T-helper 2 cell treated with Interferon-gamma antibody and Interleukin-4, amounts not matched to agents 100 ng/mL and 5 ng/mL, for 36 hours (primary cell): ENCODE measurements around the gene NCDN. TPM values are rescaled to one million over a fixed set of nuclear protein-coding genes. Genes with fewer than 3 reads are reported as not detected.
"Not testable (repeated sequence)": the region's sequence is repeated elsewhere in the genome, so short reads cannot be mapped to it uniquely, and the experiment has no call there.

ENCODE experiments used
- intact Hi-C: fragments of 100-400 bp; cut with micrococcal nuclease; formaldehyde crosslinking; loops from one replicate; pipeline ENCODE4 v1.15.1; 2023
- total RNA-seq: library from RNA; stranded (reverse); gene quantifications from 2 replicates; pipeline ENCODE4 v1.2.3, GENCODE V29; 2022

NCDN gene
- total RNA-seq, 1 donor from 2014 or later: 26.9 TPM

DNA sequence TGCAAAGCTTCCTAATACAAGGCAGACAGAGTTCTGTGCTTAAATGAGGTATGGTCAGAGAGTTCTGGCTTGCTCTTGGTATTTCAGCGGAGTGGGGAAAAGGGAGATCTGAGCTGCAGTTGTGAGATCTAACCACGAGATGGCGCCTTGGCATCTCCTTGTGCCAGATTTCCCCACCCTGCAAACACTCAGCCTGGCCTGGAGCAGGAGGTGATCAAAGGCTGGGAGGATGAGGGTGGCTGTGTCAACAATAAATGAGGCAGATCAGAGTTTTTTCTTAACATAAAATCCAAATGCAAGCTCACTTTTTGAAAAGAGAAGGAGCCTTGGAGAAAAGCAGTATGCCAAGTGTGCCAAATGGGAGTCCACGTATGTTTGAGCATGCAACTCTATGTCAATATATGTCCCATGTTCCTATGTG, 11.4 kb downstream of the NCDN start:
- intact Hi-C loops: loop anchor here (1.0 kb wide), 3 partner anchors 146 to 205 kb away; no protein-coding TSS in a partner anchor

DNA sequence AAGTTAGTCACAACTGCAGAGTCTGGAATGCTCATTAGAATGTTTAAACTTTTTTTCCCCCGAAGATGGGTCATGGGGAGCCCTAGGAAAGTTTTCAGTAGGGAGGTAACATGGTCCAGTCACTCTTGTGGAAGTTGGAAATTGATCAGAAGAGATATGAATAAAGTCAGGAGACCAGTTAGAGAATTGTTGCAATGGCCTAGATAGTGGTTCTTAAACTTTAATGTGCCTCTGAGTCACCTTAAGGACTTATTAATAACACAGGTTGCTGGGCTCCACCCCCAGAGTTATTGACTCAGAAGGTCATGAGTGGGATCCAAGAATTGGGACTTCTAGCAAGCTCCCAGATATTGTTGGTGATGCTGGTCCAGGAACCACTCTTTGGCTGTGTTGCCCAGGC, 12.3 kb downstream of the NCDN start:
- intact Hi-C loops: loop anchor here (1.0 kb wide), 3 partner anchors 145 to 204 kb away; no protein-coding TSS in a partner anchor

- intact Hi-C loops: no loop called here
These were observed 13.1 kb downstream of the NCDN start for GRCh38 chr1:35570589-35571137.

DNA sequence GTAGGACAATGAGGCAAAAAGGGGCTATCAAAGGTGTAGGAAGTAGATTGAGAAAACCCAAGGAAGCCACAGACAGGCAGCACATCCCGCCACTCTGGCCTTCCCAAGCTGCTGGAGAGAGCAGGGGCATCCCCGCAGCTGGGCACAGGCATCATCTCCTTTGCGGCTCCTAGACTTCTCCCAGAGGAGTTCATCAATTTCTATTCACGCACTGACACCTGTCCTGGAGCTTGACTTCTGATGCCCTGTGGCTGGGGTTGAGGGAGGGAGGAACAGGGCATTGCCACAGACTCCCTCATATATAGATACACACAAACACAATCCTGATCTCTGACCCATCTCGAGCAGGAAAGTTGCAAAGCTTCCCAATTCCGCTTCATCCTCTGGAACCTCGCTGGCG, 13.7 kb downstream of the NCDN start:
- intact Hi-C loops: no loop called here

DNA sequence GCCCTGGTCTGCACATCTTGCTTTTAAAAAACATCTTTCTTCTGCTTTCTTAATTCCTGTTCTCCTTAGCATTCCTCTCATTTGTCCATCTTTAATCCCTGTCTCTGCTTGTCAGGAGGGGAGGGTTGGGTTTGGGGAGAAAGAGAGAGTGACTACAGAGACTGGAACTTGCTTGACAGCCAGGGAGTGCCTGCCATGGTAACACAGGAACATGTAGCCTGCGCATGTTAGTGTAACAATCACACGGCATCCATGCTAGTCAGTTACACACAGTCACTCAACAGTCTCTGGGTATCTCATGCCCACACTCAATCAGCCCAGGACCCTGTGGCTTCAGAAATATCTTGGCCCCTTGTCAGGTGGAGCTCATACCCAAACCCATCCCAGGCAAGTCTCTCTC, 14.7 kb downstream of the NCDN start:
- intact Hi-C loops: no loop called here

GRCh38 chr1:35573198-35574124, 15.9 kb downstream of the NCDN start, which contains the start of gene TFAP2E:
TFAP2E (plus strand) TSS chr1:35573314; CDS start chr1:35573578, 264 bp downstream.
- intact Hi-C loops: no loop called here

DNA sequence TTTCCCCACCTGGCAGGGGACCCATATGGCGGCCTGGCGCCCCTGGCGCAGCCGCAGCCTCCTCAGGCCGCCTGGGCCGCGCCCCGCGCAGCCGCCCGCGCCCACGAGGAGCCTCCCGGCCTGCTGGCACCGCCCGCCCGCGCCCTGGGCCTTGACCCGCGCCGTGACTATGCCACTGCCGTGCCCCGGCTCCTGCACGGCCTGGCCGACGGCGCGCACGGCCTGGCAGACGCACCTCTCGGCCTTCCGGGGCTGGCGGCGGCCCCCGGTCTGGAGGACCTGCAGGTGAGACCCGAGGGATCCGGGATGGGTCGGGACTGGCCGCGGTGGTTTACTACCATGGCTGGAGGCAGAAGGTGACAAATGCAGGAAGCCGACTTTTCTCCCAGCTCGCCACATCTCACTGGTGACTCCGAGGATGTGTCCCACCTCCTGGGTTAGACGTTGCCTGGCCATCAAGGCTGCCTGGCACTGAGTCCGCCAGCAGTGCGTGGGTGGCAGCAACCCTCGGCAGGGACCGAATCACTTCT, 16.6 kb downstream of the NCDN start:
- intact Hi-C loops: no loop called here

GRCh38 chr1:35574655-35575415, 17.2 kb downstream of the NCDN start:
- intact Hi-C loops: no loop called here

- intact Hi-C loops: no loop called here
These were observed 17.9 kb downstream of the NCDN start for GRCh38 chr1:35575416-35575958.

GRCh38 chr1:35576061-35576765, 18.6 kb downstream of the NCDN start:
- intact Hi-C loops: no loop called here

- intact Hi-C loops: not testable (repeated sequence)
These were observed 19.1 kb downstream of the NCDN start for GRCh38 chr1:35576766-35577070.

GRCh38 chr1:35577071-35577998, 19.7 kb downstream of the NCDN start:
- intact Hi-C loops: no loop called here

- intact Hi-C loops: no loop called here
These were observed 23.4 kb downstream of the NCDN start for GRCh38 chr1:35580949-35581388.

- intact Hi-C loops: not testable (repeated sequence)
These were observed 24.0 kb downstream of the NCDN start for GRCh38 chr1:35581621-35582020.

DNA sequence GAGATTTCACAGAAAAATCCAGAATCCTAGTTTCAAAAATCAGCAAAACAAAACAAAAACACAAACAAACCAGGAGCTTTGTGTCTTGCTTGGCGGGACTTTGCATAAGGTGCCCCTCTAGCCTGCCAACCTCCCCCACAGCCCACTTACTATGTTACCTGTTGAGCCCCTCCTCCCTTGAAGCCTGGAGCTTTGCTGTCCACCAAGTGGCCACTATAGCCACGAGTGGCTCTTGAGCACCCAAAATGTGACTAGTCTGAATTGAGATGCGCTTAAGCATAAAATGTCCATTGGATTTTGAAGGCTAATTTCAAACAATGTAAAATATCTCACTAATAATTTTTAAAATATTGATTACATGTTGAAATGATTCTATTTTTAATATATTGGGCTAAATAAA, 27.7 kb downstream of the NCDN start:
- intact Hi-C loops: no loop called here

DNA sequence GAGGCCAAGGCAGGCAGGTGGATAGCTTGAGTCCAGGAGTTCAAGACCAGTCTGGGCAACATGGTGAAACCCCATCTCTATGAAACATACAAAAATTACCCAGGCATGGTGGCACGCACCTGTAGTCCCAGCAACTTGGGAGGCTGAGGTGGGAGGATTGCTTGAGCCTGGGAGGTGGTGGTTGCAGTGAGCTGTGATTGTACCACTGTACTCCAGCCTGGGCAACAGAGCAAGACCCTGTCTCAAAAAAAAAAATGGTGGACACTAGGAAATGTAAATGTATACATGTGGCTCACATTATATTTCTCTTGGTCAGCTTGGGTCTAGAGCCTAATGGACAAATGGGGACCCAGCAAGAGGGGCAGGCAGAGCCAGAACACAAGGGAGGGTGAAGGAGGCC, 28.2 kb downstream of the NCDN start:
- intact Hi-C loops: not testable (repeated sequence)

DNA sequence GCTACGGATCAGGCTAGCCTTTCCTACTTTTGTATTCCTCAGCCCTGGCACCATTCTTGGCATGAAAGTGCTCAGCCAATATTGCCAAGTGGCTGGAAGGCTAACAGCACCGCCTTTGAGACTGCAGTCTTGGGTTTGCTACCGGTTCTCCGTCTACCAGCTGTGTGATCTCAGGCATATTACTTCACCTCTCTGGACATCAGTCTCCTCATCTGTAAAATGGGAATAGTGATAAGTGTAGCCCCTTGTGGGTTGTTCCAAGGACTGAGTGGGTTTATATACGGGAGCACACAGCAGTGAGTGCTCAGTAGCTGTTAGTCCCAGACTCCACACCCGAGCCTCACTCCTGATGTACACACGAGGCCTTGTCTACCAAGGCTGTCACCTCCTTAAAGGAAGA, 29.2 kb downstream of the NCDN start:
- intact Hi-C loops: no loop called here

DNA sequence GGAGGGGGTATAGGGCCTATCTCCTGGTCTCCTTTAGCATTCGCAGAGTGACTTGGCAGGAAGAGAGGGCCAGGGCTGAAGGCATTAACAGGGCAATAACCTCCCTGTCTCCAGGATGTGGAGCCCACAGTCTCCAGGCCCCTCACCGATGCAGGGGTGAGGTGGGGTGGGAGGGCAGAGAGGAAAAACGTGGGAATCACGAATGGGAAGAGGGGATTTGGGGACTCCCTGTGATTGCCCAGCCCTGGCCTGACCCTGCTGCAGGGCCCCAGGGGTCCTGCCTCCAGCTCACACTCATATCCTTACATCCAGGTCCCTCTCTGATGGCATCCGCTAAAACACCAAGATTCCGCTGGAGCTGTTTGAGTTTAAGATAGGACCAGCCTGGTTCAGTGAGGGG, 30.1 kb downstream of the NCDN start:
- intact Hi-C loops: no loop called here

GRCh38 chr1:35588197-35588910, 30.8 kb downstream of the NCDN start:
- intact Hi-C loops: no loop called here
